Femur (tissue), 1 donor: ENCODE results near the gene ZNF747.

ENCODE experiments used
- DNase-seq: peaks from one replicate; pipeline ENCODE4 v3.0.0-alpha.2; 2017

The ZNF747 gene

GRCh38 chr16:30534368-30535105, at the start of gene ZNF747:
Gene ZNF747, minus strand, starts transcription at chr16:30534858. Its CDS starts 179 bp downstream, at chr16:30534679.
- peak; percentile 95 for DNase-seq

GRCh38 chr16:30582611-30583340, 48.1 kb upstream of the ZNF747 start:
- DNase-seq: no peak

- no peak for DNase-seq
These were observed 46.8 kb upstream of the ZNF747 start for GRCh38 chr16:30581457-30581856.

- DNase-seq: no peak
These were observed 40.0 kb upstream of the ZNF747 start for GRCh38 chr16:30574678-30575077.

- peak; percentile 98 for DNase-seq
These were observed 37.0 kb upstream of the ZNF747 start, which contains the start of gene ZNF688 for GRCh38 chr16:30571445-30572322. Gene ZNF688, minus strand, starts transcription at chr16:30571714. Its CDS starts 85 bp downstream, at chr16:30571629.

GRCh38 chr16:30570636-30571444, 36.2 kb upstream of the ZNF747 start:
- peak; percentile 60 for DNase-seq

GRCh38 chr16:30569746-30570635, 35.3 kb upstream of the ZNF747 start:
- DNase-seq: no peak

- no peak for DNase-seq
These were observed 34.6 kb upstream of the ZNF747 start for GRCh38 chr16:30569281-30569680.

GRCh38 chr16:30567991-30568638, 33.5 kb upstream of the ZNF747 start:
- DNase-seq: no peak

- DNase-seq: no peak
These were observed 32.7 kb upstream of the ZNF747 start for GRCh38 chr16:30567160-30567990.

GRCh38 chr16:30566531-30566930, 31.9 kb upstream of the ZNF747 start:
- no peak for DNase-seq

- no peak for DNase-seq
These were observed 31.3 kb upstream of the ZNF747 start for GRCh38 chr16:30565984-30566383.

GRCh38 chr16:30565526-30565925, 30.9 kb upstream of the ZNF747 start:
- DNase-seq: no peak

- DNase-seq: no peak
These were observed 27.4 kb upstream of the ZNF747 start for GRCh38 chr16:30562021-30562420.

- no peak for DNase-seq
These were observed 26.6 kb upstream of the ZNF747 start for GRCh38 chr16:30561089-30561816.

GRCh38 chr16:30559690-30560089, 25.0 kb upstream of the ZNF747 start:
- DNase-seq: no peak

- no peak for DNase-seq
These were observed 24.2 kb upstream of the ZNF747 start for GRCh38 chr16:30558789-30559377.

GRCh38 chr16:30557957-30558788, 23.5 kb upstream of the ZNF747 start, which contains the start of gene ZNF764:
Gene ZNF764, minus strand, starts transcription at chr16:30558374. Its CDS starts 192 bp downstream, at chr16:30558182.
- peak; percentile 98 for DNase-seq
